Myocyte (in vitro differentiated cells): Measurements from ENCODE around the gene TMEM253. TPM values are rescaled to one million over a fixed set of nuclear protein-coding genes. Genes with fewer than 3 reads are reported as not detected.

ENCODE experiments used
- DNase-seq: peaks from one replicate; pipeline ENCODE4 v3.0.0-alpha.2; 2012; ENCODE audit warnings: low read depth
- polyA plus RNA-seq: library from polyadenylated mRNA; unstranded; fragments of >200 nt; gene quantifications from one replicate; pipeline ENCODE4 v1.2.1, GENCODE V29; 2012; ENCODE audit warnings: missing spikeins
- total RNA-seq: library from RNA; depleted of rRNA; stranded (reverse); fragments of >200 nt; gene quantifications from 2 replicates; pipeline ENCODE4 v1.2.3, GENCODE V29; 2014

TMEM253 gene
- total RNA-seq, result 0.83 and 1.6 TPM in 2 replicates
- polyA plus RNA-seq, result 1.0 TPM

DNA sequence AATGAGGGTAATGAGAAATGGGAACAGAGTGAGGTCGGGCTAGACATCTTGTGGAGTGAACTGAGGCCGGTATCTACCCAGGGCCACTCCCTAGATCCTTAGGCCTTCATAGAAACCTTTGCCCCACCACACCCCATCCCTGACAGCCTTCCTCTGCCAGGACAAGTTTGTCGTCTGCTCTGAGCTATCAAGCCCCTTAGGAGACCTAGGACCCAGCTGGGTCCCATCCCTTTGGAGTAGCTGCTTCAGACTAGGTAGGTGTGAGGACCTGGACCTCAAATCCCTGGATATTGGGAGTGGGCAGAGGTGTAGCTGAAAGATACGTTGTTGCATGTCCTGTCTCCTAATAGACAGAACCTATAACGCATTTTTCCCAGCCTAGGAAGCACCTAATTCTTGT is at the start of gene TMEM253:
TSS of gene TMEM253 (plus strand) at position 136 of the 400 bp plus-strand sequence. CDS start 278 bp downstream, outside the sequence.
- DNase-seq, result no peak

DNA sequence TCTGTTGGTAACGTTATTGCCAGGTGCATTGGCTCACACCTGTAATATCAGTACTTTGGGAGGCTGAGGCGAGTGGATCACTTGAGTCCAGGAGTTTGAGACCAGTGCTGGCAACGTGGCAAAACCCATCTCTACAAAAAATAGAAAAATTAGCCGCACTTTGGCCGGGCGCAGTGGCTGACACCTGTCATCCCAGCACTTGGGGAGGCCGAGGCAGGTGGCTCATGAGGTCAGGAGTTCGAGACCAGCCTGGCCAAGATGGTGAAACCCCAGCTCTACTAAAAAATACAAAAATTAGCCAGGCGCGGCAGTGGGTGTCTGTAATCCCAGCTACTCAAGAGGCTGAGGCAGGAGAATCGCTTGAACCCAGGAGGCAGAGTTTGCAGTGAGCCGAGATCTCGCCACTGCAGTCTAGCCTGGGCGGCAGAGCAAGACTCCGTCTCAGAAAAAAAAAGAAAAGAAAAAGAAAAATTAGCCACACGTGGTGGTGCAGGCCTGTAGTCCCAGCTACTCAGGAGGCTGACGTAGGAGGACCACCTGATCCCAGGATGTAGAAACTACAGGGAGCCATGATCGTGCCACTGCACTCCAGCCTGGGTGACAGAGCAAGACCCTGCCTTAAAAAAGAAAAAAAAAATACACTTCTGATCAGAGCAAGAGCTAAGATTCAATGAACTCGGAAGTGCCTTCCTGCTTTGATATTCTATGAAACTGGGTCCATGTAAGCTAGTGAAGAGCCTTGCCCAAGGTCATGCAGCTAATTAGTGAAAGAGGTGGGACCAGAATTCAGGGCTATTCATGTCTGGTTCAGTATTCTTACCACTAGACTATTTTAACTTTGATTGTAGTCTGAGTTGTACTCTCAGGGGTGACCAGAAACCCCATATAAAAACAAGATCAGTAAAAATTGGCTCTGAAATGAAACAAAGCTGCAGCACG is 47.4 kb upstream of the TMEM253 start:
- DNase-seq, result no peak

DNA sequence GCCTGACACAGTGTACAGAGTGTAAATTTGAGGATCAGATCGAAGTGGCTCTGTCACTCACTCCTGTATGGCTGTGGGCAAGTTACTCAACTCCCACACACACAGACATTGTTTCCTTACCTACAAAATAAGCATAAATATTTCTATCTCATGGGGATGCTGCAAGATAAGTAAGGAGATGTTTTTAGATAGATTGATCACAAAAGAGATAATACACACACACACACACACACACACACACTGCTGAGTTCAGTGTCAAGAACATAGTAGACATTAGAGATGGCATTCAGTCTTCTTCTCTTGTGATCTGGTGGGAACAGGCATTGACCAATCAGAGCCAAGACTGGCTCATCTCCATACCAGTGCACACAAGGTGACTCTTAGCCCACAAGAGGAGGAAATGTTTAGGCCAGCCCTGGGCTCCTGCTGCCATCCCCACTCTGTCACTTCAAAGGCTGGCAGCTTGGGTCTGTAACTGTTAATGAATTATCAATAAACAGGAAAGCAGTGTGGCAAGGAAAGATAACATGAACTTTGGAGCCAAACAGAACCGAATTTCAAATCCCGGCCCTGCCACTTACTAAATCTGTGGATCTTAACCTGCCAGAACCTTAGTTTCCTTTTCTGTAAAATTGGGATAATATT is 46.6 kb upstream of the TMEM253 start:
- DNase-seq, result no peak

DNA sequence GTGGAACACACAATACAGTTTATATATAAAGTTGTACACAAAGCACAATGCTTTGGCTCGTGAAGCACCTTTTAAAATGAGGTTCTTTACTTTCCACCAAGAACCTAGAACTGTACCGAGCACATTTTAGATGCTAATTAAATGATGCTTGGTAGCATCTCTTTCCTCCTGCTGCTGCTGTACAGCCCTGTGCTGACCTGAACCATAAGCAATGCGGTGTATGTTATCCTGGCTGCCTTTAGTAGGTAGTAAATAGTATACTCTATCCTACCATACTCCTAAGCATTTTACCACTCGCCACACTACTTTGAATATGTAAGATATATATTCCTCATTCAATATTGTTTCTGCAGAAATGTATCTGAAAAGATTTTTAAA is 46.1 kb upstream of the TMEM253 start:
- no peak for DNase-seq

DNA sequence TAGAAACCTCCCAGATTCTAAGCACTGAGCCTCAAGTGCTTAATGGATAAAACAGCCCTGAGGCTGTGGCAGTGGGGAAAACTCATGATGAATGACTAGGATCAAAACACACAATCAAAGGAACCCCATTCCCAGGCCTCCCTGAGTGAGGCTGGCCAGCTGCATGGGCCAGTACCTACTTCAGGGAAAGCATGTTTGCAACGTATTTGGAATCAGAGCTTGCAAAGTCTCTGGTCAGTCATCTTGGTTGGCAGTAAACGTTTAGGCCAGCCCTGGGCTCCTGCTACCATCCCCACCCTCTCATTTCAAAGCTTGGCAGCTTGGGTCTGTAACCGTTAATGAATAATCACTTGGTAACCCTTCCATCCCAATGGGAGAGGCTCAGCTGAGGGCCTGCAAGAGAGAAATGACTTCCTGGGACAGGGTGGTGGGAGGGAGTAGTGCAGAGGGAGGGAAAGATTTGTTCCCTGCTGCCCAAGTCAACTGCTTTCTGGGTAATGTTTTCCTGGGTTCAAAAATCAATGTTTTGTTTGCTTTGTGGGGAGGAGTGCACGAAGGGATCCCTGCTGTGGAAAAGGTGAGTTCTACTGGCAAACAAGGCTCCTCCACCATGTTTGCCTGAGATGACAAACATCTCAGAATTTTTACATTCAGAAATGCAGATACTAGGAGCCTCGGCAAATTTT is 45.3 kb upstream of the TMEM253 start:
- DNase-seq, result no peak

DNA sequence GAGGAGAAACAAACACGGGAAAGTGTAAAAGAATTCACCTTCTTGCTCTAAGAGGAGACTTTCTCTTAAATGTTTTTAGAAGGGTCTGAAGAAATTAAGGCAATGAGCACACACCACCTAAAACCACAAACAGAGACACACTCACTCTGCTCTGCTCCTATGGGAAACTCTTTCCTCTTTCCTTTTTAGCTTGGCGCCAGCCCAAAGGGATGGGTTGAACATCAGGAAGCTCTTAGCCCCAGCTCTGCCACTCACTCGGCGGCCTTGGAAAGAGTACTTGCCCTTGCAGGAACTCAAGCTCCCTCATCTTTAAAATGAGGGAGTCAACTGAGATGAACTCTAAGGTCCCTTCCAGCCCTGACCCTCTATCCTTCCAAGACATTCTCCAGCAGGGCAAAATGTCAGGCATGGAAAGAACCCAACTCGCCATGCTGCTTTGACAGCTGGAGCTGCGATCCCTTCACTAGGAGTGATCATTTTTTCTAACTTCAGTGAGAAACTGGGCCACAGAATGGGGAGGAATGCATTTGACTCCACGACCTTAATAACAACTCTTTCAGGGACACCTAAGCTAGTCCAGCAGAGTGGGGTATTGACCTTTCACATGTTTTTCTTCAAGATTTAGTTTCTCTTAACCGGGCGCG is 44.2 kb upstream of the TMEM253 start:
- peak; percentile 35 for DNase-seq

DNA sequence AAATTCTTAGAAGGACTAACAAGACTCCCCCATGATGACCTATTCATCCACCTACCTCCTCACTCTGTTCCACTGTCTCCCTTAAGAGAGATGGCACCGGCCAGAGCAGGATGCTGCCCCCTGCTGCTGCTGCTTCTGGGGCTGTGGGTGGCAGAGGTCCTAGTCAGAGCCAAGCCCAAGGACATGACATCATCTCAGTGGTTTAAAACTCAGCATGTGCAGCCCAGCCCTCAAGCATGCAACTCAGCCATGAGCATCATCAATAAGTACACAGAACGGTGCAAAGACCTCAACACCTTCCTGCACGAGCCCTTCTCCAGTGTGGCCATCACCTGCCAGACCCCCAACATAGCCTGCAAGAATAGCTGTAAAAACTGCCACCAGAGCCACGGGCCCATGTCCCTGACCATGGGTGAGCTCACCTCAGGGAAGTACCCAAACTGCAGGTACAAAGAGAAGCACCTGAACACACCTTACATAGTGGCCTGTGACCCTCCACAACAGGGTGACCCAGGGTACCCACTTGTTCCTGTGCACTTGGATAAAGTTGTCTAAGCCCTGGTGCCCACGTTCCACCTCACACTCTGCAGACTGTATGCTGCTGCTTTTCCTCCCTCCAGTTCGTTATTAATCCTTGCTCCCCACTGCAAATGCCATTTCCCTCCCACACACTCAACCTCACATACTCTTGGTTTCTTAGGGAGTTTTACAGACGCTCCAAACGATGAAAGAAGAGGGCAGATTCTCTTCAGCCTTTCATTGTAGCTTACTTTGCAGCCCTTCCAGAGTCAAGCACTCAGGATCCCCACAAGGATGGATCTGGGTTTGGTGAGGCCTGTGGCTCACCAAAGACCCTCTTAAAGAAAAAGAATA is 42.8 kb upstream of the TMEM253 start, which contains the start of gene RNASE8:
TSS of gene RNASE8 (plus strand) at position 20 of the 873 bp plus-strand sequence. CDS start at position 91, 71 bp downstream.
- DNase-seq, result peak; percentile 47

DNA sequence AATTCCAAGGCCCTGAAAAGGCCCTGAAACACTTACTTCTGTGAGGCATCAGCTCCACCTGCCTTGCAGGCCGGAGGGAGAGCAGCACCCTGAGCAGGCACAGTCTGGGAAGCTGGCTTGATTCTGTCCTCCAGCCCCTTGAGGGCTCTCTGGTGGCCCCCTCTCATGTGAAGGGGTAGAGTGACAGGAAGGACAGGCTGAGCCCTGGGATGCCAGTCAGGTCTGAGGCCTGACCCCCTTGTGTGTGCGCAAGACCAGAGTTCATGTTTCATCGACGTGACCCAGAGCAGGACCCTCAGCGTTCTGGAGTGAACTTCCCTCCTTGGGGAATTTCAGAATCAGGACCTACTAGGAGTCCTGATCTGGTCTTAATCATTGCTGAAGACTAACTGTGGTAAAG is 42.0 kb upstream of the TMEM253 start:
- no peak for DNase-seq

DNA sequence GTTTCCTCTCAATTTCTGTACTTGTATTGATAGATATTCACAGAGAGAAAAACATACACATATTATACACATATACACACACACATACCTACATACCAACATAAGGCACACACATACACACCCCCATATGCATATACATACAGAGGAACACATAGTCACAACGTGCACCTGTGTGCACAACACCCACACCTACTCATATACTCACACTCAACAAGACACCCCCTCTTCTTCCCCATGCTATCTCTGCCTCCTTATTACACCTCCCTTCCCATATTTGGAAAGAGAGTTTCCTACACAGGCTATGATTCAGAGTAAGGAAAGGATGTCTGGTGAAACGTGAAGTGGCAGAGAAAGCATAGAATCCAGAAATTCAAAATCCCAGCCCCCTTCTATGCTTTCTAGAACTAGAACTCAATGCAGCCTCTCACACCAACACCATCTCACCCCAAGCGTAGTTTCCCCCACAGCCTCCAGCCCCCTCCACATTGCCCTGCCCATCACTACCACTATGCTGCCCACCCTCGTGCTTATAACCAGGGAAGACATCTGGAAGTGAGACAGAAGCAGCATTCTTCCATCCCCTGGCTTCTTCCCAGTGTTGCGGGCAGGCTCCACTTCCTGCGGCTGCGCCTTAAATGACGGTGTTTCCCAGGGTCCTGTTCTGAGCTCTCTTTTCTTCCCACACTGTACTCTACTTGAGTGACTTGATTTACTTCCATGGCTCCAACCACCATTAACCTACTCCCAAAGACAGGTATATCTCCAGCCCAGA is 40.8 kb upstream of the TMEM253 start:
- DNase-seq, result no peak

DNA sequence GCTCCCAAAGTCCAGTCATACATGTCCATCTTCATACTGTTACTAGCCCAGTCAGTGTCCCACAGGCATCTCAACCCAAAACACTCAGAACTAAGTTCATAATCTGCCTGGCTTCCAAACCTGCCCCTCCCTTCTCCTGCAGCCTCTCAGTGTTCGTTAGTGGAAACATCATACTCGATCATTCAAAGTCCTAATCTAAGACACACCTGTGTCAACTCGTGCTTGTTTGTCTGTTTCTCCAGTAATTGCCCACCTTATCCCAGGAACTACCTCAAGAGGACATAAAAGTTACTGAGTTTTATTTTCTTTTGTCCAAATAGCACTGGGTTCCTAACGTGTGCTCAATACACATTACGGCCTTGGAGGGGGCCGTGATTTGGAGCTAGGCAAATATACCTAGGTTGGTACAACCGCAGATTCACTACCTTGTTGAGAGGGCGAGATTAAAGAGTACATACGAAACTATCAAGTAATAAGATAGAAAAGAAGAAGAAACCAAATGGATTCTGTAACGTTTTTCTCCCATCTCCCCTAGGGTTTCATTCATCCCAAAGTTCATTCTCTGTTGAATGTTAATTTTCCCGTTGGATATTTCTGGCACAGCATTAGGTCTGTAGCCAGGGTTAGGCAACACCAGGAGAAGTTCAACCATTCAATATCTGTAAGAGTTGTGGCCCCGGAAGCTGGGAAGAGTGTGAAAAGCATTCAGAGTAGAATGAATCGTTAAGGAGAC is 40.1 kb upstream of the TMEM253 start:
- DNase-seq, result no peak

DNA sequence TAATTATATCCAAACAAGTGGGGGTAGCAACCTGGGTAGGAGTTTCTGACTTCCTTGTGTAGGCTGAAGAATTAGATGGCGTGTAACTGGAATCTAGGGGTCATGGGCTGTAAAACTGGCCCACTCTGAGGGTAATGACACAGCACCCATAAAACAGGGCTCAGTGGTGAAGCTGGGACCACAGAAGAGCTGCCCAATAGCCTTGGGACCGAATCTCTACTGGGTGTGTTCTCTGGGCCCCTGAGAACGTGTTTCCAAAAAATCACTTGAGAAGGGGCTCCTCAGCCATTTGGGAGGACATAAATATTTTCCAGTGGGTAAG is 39.6 kb upstream of the TMEM253 start:
- no peak for DNase-seq

DNA sequence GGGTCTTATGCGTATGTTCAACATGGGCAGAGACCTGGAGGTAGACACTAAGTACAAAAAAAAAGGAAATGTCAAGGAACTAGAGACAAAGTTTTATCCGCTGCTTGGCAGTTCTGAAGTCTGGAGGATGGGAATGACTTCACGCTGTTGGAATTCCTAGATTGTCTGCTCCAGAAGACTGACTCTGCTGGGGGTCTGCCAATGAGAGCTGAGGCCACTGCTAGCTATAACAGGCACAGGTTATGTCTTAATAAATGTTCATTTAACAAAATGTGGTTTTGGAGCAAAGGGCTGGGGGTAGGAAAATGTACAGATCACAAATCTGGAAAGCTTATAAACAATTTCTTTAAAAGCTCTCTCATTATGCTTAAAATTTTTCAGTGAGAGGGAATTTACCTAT is 37.4 kb upstream of the TMEM253 start:
- DNase-seq, result peak; percentile 68

DNA sequence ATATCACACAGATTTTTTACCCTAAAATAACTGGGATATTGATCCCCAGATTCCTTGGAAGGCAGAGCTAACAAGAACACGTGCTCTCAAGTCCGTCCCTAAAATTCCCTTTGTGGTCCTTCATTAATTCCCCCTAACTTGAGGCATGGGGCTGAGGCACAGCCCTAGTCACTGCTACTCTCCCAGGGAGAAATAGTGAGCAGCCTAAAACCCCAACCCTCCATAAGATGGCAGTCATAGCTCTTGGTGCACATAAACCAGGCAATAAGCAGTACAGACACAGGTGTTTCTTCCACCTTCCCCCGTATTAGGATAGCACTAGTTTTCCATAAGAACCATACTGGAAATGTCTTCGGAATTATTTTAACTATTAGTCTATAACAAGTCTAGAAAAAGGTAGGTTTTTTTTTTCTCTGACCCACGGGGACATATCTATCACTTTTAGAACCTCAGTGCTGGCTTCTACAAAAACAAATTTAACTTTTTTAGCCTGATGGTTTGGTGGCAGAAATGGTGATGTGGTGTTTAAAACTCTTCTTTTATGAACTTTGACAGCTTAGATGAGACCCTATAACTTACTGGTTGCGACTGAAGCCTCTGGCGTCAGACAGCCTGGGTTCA is 33.9 kb upstream of the TMEM253 start:
- no peak for DNase-seq

DNA sequence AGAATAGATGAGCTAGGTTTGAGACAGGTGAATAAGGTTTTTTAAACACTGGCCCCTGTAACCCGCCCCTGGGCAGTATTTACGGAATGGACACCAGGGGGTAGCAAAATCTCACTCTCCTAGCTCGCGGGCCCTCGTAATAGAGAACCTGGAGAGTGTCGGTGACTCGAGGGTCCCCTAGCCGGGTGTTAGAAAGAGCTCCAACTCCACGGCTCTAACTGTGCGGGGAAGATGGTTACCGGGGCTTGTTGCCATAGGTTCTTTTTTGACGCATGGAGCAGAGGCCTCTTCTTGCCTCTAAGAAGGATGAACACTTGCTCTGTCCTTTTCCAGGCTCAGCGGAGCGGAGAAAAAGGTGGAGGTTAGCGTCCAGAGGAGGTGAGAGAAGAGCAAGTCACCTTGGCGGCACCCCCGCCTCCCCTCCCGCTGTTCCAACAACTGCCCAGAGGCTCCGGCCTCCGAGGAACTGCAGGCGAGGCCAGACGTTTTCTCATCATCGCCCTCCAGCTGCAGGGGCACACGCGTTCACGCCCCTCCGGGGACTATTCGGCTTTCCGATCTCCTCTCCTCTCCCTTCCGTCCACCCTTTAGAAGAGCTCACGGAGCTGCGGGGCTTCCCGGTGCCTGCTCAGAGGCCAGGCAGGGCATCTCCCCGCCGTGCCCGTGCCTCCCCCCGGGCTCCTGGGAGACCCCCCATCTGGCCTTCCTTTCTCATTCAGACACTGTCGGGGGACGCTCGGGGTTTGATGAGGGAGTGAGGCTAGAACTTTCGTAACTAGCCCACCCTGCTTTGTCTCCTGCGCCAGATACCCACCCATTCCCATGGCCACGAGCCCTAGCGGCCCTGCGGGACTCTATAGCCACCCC is 32.1 kb upstream of the TMEM253 start:
- DNase-seq, result peak; percentile 53

DNA sequence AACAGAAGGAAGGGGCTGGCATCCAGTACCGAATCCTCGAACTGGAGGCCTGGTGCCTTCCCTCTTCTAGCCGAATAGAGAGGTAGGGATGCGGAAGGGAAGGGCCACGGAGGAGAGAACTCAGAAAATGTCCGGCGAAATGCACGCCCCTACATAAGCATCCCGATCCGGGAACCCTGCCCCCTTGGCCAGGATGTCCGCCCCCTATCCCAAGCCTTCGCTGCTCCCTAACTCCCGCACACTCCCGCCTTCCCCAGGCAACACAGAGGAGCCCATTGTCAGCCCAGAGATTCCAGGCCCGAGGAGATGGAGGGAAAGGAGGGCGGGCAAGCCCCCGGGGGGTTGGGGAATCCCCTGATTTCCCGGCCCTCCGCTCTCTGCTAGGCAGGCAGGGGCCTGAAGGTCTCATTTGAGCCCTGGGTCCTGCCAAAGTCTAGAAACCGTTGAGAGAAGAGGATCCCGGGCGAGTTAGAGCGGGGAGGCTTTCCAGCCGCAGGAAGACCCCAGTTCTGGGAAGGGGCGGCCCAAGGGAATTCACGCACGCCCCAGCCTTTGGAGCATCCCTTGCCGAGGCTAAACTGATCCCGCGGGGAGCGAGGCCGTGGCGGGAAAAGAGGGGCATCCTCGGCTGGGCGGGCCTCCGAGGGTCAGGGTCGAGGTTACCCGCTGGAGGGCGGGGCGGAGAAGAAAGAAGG is 31.3 kb upstream of the TMEM253 start:
- DNase-seq, result peak; percentile 28

DNA sequence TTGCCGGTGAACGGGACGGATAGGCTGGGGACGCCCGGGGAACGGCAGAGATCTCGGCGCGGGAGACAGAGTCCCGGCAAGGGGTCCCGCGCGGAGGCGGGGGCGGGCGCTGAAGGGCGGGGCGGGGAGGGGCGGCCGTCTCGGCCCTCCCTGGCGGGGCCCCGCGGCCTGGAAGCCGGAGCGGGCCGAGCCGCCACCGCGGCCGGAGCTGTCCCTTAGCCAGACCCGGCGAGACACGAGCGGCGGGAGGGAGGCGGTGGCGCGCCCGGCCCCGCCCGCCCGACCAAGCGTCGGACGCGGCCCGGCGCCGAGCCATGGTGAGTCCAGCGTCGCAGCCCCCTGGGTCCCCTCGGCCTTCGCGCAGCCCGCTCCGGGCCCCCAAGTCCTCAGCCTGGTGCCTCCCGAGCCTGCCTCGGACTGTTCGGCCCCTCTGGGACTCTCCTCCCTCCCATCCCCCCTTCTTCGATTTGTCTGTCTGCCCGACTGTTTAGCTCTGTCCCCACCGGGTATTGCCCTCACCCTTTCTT is 30.7 kb upstream of the TMEM253 start, which contains the start of gene ARHGEF40:
TSS of gene ARHGEF40 (plus strand) at position 222 of the 527 bp plus-strand sequence. CDS start at position 315, 93 bp downstream.
- peak; percentile 76 for DNase-seq
